HEK293 (cell line): Measurements from ENCODE around the gene PIK3CA.

ENCODE experiments used
- CTCF ChIA-PET: fragments of 350-600 bp; formaldehyde crosslinking; extraction: SDS; loops from one replicate; lab custom pipeline; 2021; ENCODE audit warnings: antibody characterized with exemption; lab: Yijun Ruan, JAX
- POLR2A ChIA-PET: fragments of 300-600 bp; formaldehyde crosslinking; extraction: SDS; loops from one replicate; lab custom pipeline; 2020; ENCODE audit warnings: antibody characterized with exemption, inconsistent platforms; lab: Yijun Ruan, JAX
- H3K27ac ChIP-seq: fragments of 200-500 bp; sonication (Bioruptor generic); 2 replicates; pipeline ENCODE4 v1.5.1; 2014; ENCODE audit warnings: low read depth, low read length, control low read depth, inconsistent platforms; ENCODE audit errors: extremely low read depth
- H3K36me3 ChIP-seq, 2 experiments: fragments of 200-500 bp in 1 of 2; sonication (Bioruptor generic) in 1 of 2; 1 replicate in 1 of 2; 2 replicates in 1 of 2; pipeline ENCODE4 v1.5.1; 2014 to 2017; ENCODE audit warnings: inconsistent platforms in 2 of 2, low read length in 2 of 2; ENCODE audit not compliant: control insufficient read depth in 2 of 2, insufficient read depth in 1 of 2
- H3K4me1 ChIP-seq: fragments of 200-500 bp; sonication (Bioruptor generic); 2 replicates; pipeline ENCODE4 v1.5.1; 2014; ENCODE audit warnings: mild to moderate bottlenecking, low read length, inconsistent platforms; ENCODE audit not compliant: control insufficient read depth, insufficient read depth
- H3K4me3 ChIP-seq: 2 replicates; pipeline ENCODE4 v1.5.1; 2011; ENCODE audit warnings: low read depth, mild to moderate bottlenecking, control low read depth, low read length, moderate library complexity
- H3K9me3 ChIP-seq: fragments of 200-500 bp; sonication (Bioruptor generic); 2 replicates; pipeline ENCODE4 v1.5.1; 2014; ENCODE audit warnings: low read depth, low read length, inconsistent platforms; ENCODE audit not compliant: control insufficient read depth, insufficient read depth
- BCL11A ChIP-seq: fragments of 450-650 bp; formaldehyde crosslinking; IDR thresholded peaks from 2 replicates; pipeline ENCODE4 v1.5.1; 2016; ENCODE audit warnings: low read depth, missing biosample characterization, missing genetic modification characterization
- GFI1B ChIP-seq: fragments of 450-650 bp; formaldehyde crosslinking; IDR thresholded peaks from 2 replicates; pipeline ENCODE4 v1.5.1; 2016; ENCODE audit warnings: missing biosample characterization, missing genetic modification characterization
- GLIS1 ChIP-seq: fragments of 450-650 bp; formaldehyde crosslinking; IDR thresholded peaks from 2 replicates; pipeline ENCODE4 v1.5.1; 2016; ENCODE audit warnings: missing biosample characterization, missing genetic modification characterization
- KLF8 ChIP-seq: fragments of 450-650 bp; formaldehyde crosslinking; IDR thresholded peaks from 2 replicates; pipeline ENCODE4 v1.5.1; 2016; ENCODE audit warnings: missing biosample characterization, missing genetic modification characterization
- MZF1 ChIP-seq: fragments of 450-650 bp; formaldehyde crosslinking; IDR thresholded peaks from 2 replicates; pipeline ENCODE4 v1.5.1; 2017; ENCODE audit warnings: missing biosample characterization, missing genetic modification characterization, borderline replicate concordance
- SCRT2 ChIP-seq: fragments of 450-650 bp; formaldehyde crosslinking; IDR thresholded peaks from 2 replicates; pipeline ENCODE4 v1.5.1; 2016; ENCODE audit warnings: missing biosample characterization, missing genetic modification characterization
- YY2 ChIP-seq: fragments of 450-650 bp; formaldehyde crosslinking; IDR thresholded peaks from 2 replicates; pipeline ENCODE4 v1.5.1; 2016; ENCODE audit warnings: missing biosample characterization, missing genetic modification characterization
- ZBTB21 ChIP-seq: fragments of 450-650 bp; formaldehyde crosslinking; IDR thresholded peaks from 2 replicates; pipeline ENCODE4 v1.5.1; 2017; ENCODE audit warnings: missing biosample characterization, missing genetic modification characterization
- ZBTB26 ChIP-seq: fragments of 450-650 bp; formaldehyde crosslinking; optimal IDR thresholded peaks from 2 replicates; pipeline ENCODE3; 2016; ENCODE audit warnings: missing biosample characterization, mild to moderate bottlenecking, missing genetic modification characterization
- ZBTB6 ChIP-seq: fragments of 450-650 bp; formaldehyde crosslinking; IDR thresholded peaks from 2 replicates; pipeline ENCODE4 v1.5.1; 2017; ENCODE audit warnings: missing biosample characterization, missing genetic modification characterization
- ZBTB7A ChIP-seq: fragments of 450-650 bp; formaldehyde crosslinking; IDR thresholded peaks from 2 replicates; pipeline ENCODE4 v1.5.1; 2016; ENCODE audit warnings: low read depth, missing biosample characterization, missing genetic modification characterization
- ZFP69B ChIP-seq: fragments of 450-650 bp; formaldehyde crosslinking; IDR thresholded peaks from 2 replicates; pipeline ENCODE4 v1.5.1; 2016; ENCODE audit warnings: missing biosample characterization, missing genetic modification characterization
- ZNF148 ChIP-seq: fragments of 450-650 bp; formaldehyde crosslinking; IDR thresholded peaks from 2 replicates; pipeline ENCODE4 v1.5.0; 2017; ENCODE audit warnings: missing biosample characterization, missing genetic modification characterization, borderline replicate concordance
- ZNF280C ChIP-seq: fragments of 450-650 bp; formaldehyde crosslinking; IDR thresholded peaks from 2 replicates; pipeline ENCODE4 v1.5.1; 2016; ENCODE audit warnings: missing biosample characterization, missing genetic modification characterization
- ZNF280D ChIP-seq: fragments of 450-650 bp; formaldehyde crosslinking; IDR thresholded peaks from 2 replicates; pipeline ENCODE4 v1.5.1; 2016; ENCODE audit warnings: missing biosample characterization, missing genetic modification characterization
- ZNF350 ChIP-seq: fragments of 450-650 bp; formaldehyde crosslinking; IDR thresholded peaks from 2 replicates; pipeline ENCODE4 v1.5.0; 2017; ENCODE audit warnings: missing biosample characterization, mild to moderate bottlenecking, missing genetic modification characterization
- ZNF362 ChIP-seq: fragments of 450-650 bp; formaldehyde crosslinking; IDR thresholded peaks from 2 replicates; pipeline ENCODE4 v1.5.1; 2016; ENCODE audit warnings: missing biosample characterization, missing genetic modification characterization
- ZNF416 ChIP-seq: fragments of 450-650 bp; formaldehyde crosslinking; IDR thresholded peaks from 2 replicates; pipeline ENCODE4 v1.5.1; 2016; ENCODE audit warnings: missing biosample characterization, missing genetic modification characterization
- ZNF433 ChIP-seq: fragments of 450-650 bp; formaldehyde crosslinking; IDR thresholded peaks from 2 replicates; pipeline ENCODE4 v1.5.1; 2016; ENCODE audit warnings: missing biosample characterization, missing genetic modification characterization, low read depth
- ZNF514 ChIP-seq: fragments of 450-650 bp; formaldehyde crosslinking; IDR thresholded peaks from 2 replicates; pipeline ENCODE4 v1.5.1; 2016; ENCODE audit warnings: missing biosample characterization, missing genetic modification characterization
- ZNF558 ChIP-seq: fragments of 450-650 bp; formaldehyde crosslinking; IDR thresholded peaks from 2 replicates; pipeline ENCODE4 v1.5.1; 2016; ENCODE audit warnings: missing biosample characterization, missing genetic modification characterization
- ZNF610 ChIP-seq: fragments of 450-650 bp; formaldehyde crosslinking; IDR thresholded peaks from 2 replicates; pipeline ENCODE4 v1.5.1; 2016; ENCODE audit warnings: missing biosample characterization, missing genetic modification characterization, borderline replicate concordance
- ZNF621 ChIP-seq: fragments of 450-650 bp; formaldehyde crosslinking; IDR thresholded peaks from 2 replicates; pipeline ENCODE4 v1.5.1; 2017; ENCODE audit warnings: missing biosample characterization, missing genetic modification characterization
- ZNF626 ChIP-seq: fragments of 450-650 bp; sonication (Bioruptor Pico); formaldehyde crosslinking; IDR thresholded peaks from 2 replicates; pipeline ENCODE4 v1.5.1; 2018; ENCODE audit warnings: missing biosample characterization, missing genetic modification characterization, inconsistent platforms
- ZNF76 ChIP-seq: fragments of 450-650 bp; formaldehyde crosslinking; IDR thresholded peaks from 2 replicates; pipeline ENCODE4; 2016; ENCODE audit warnings: low read depth, missing biosample characterization, missing genetic modification characterization, borderline replicate concordance
- ZNF785 ChIP-seq: fragments of 450-650 bp; formaldehyde crosslinking; IDR thresholded peaks from 2 replicates; pipeline ENCODE4 v1.5.1; 2016; ENCODE audit warnings: missing biosample characterization, missing genetic modification characterization
- ZNF843 ChIP-seq: fragments of 450-650 bp; formaldehyde crosslinking; IDR thresholded peaks from 2 replicates; pipeline ENCODE4 v1.5.1; 2016; ENCODE audit warnings: missing biosample characterization, missing genetic modification characterization

The PIK3CA gene

GRCh38 chr3:179279837-179280236 is 131.7 kb downstream of the PIK3CA start:
- H3K9me3 ChIP-seq = no peaks in the 10 kb centered on the region
- H3K36me3 ChIP-seq = no peaks in the 10 kb centered on the region
- ChIA-PET CTCF (no interaction called here), POLR2A (no interaction called here)
- no peaks in the 10 kb centered on the region for H3K4me1 ChIP-seq
- no peak overlapping the region for H3K27ac ChIP-seq
- TF ChIP-seq ZNF433 (tag by site-specific recombination) (no peak), BCL11A (tag by site-specific recombination) (no peak), MZF1 (no peak), GFI1B (tag by site-specific recombination) (no peak), ZBTB7A (no peak), ZNF350 (tag by site-specific recombination) (no peak), ZBTB21 (tag by site-specific recombination) (no peak), ZNF514 (tag by site-specific recombination) (no peak), ZNF785 (tag by site-specific recombination) (no peak), ZNF626 (tag by site-specific recombination) (no peak), ZNF76 (no peak), ZNF610 (no peak), ZBTB6 (tag by site-specific recombination) (no peak), ZNF148 (no peak), YY2 (tag by site-specific recombination) (no peak), KLF8 (tag by site-specific recombination) (no peak), ZNF843 (no peak), SCRT2 (tag by site-specific recombination) (no peak), ZNF362 (tag by site-specific recombination) (no peak), ZNF621 (tag by site-specific recombination) (no peak)
- H3K4me3 ChIP-seq = no peak overlapping the region

- POLR2A ChIA-PET = no interaction called here
- Histone ChIP-seq H3K36me3 (no peaks in the 10 kb centered on the region), H3K4me3 (no peak overlapping the region), H3K9me3 (no peaks in the 10 kb centered on the region), H3K27ac (no peak overlapping the region), H3K4me1 (no peaks in the 10 kb centered on the region)
- CTCF ChIA-PET = no interaction called here
- TF ChIP-seq ZFP69B (tag by site-specific recombination) = no peak
- no peak for TF ChIP-seq ZBTB26 (tag by site-specific recombination)
- TF ChIP-seq ZNF558 (tag by site-specific recombination) = no peak
- no peak for TF ChIP-seq ZNF280D (tag by site-specific recombination)
- TF ChIP-seq ZNF514 (tag by site-specific recombination) = no peak
- no peak for TF ChIP-seq ZNF280C (tag by site-specific recombination)
- TF ChIP-seq GLIS1 (tag by site-specific recombination) = no peak
- no peak for TF ChIP-seq ZNF416 (tag by site-specific recombination)
These were observed 133.7 kb downstream of the PIK3CA start for GRCh38 chr3:179281825-179282224.
